Uterine smooth muscle cell (primary cell): ENCODE results near the gene CEP41. TPM values are rescaled to one million over a fixed set of nuclear protein-coding genes. Genes with fewer than 3 reads are reported as not detected.

Experiments used
- total RNA-seq: library from RNA; depleted of rRNA; stranded (reverse); fragments of >200 nt; gene quantifications from 2 replicates; pipeline ENCODE4 v1.2.3, GENCODE V29; 2014

Gene CEP41, protein sequence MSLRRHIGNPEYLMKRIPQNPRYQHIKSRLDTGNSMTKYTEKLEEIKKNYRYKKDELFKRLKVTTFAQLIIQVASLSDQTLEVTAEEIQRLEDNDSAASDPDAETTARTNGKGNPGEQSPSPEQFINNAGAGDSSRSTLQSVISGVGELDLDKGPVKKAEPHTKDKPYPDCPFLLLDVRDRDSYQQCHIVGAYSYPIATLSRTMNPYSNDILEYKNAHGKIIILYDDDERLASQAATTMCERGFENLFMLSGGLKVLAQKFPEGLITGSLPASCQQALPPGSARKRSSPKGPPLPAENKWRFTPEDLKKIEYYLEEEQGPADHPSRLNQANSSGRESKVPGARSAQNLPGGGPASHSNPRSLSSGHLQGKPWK
- 10.2 and 17.2 TPM in 2 replicates for total RNA-seq

DNA sequence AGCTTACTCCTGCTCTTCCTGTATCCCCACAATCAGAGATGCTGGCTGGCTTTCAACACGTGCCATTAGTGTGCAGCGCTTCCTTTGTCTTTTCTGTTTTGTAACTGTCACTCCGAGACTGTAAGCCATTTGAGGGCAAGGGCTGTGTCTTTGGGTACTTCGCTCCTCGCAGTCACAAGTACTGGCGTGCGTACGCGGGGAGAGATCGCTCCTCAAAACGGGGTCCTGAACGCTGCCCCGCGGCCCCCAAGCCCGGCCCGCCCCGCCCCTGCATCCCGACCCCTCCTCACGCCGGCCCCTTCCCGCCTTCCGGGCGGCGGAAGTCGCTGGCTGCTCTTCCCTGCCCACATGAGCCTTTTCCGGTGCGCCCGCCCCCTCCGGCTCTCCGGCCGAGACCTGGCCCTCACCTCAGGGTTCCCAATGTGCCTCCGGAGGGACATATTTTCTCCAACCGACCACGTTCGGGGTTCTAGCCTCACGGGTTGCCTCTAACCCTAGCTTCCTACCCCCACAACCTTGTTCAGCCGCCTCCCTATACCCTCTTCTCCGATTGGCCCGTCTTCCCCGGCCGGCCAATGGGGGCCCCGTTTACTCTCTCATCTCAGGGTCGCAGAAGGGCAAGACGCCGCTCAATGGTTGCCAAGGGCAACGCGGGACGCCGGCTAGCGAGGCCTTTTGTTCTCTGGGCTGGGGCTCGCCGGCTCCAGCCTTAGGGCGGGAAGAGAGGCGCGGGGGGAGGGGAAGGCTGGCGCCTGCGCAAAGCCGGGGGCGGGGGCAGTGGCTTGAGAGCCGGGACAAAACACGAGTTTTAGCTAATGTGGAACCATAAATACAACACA, at the start of gene CEP41:
CEP41 (minus strand) TSS at position 490 of the 839 bp plus-strand sequence; CDS start at position 440, 50 bp downstream.

DNA sequence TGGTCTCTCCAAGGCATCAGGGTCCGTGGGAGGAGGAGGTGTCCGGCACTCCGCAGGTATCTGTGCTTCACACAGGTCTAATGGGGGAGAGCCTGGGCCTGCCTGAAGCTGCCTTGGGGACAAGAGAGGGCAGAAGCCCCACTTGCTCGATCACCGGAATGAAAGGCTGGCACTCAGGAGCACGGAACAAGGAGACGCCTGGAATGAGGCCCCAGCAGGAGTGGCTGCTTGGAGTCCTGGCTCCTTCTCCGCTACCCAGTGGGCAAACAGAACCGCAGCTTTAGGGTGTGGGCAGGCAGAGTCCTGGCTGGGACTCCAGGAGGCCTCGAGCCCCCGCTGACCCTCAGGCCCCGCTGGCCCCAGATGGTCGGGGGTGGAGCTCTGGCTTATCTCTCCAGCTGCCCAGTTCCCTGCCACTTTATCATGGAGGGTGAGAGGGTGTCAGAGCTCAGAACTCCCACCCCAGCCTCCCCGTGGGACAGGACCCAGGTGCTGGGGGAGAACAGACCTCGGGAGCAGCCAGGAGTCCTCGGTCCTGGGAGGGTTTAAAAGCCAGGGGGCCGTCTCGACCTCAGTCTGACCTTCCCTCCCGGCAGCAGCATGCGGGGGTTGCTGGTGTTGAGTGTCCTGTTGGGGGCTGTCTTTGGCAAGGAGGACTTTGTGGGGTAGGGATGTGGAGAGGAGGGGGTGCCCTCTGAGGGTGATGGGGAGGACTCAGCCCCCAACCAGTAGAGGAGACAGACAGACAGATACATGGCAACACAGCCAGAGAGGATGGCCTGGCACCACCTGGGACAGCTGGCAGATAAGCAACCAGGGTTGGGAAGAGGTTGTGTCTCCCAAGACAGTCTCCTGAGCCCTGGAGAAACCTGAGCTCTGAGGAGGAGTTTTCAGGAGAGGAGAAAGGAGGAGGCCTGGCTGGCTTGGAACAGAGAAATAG, 60.6 kb downstream of the CEP41 start, which contains the start of gene CPA1:
CPA1 (plus strand) TSS at position 574 of the 940 bp plus-strand sequence; CDS start at position 601, 27 bp downstream.

DNA sequence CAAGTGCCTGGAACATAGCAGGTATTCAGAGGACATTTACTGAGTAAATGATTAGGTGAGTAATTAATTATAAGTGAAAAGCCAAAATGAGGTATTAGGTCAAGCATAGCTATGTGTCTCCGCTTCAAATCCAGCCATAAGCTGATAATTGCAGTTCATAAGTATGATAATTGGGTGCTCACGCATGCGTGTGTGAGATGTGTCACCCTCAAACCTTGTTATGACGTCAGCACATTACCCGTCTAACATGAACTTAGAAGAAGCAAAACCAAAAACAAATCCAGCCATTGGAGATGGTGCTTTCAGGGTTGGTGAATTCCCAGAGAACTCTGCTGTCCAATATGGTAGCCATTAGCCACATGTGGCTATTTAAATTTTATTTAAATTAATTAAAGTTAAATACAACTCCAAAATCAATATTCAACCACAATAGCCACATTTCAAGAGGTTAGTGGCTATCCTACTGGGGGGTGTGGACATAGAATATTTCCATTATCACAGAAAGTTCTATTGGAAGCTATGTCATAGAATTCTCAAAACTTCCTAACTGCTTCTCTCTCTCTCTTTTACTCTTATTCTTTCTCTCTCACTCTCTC, 96.4 kb downstream of the CEP41 start, which contains the start of gene CPA5:
CPA5 (plus strand) TSS at position 546 of the 596 bp plus-strand sequence. CDS start 1,670 bp downstream, outside the sequence.

Other genes with a start within 250 kb of the CEP41 start
- gene TMEM209, start 235.6 kb downstream of the CEP41 start, total RNA-seq: 10.0 and 13.5 TPM in 2 replicates
- not detected in 2 replicates for gene SSMEM1, start 233.2 kb downstream of the CEP41 start, total RNA-seq
- gene CPA2, start 174.2 kb downstream of the CEP41 start, total RNA-seq: not detected in 2 replicates
- 0.77 and 8.2 TPM in 2 replicates for gene CPA4, start 147.9 kb downstream of the CEP41 start, total RNA-seq
- not detected in 2 replicates for gene CPA5, start 96.2 kb downstream of the CEP41 start, total RNA-seq
- gene CPA1, start 60.5 kb downstream of the CEP41 start, total RNA-seq: not detected in 2 replicates
- gene MEST, start 51.1 kb upstream of the CEP41 start, total RNA-seq: 5.5 and 14.2 TPM in 2 replicates
- 33.4 and 39.0 TPM in 2 replicates for gene COPG2, start 227.7 kb upstream of the CEP41 start, total RNA-seq
- gene TSGA13, start 245.5 kb upstream of the CEP41 start, total RNA-seq: not detected in 2 replicates